Endodermal cell (in vitro differentiated cells): ENCODE results near the gene INHA. TPM values are rescaled to one million over a fixed set of nuclear protein-coding genes. Genes with fewer than 3 reads are reported as not detected.

Source experiments
- DNase-seq: peaks from one replicate; pipeline ENCODE4 v3.0.0-alpha.2; 2017
- H3K27ac ChIP-seq: 2 replicates; pipeline ENCODE4 v1.5.1; 2013; ENCODE audit warnings: mild to moderate bottlenecking, low read depth, low read length, moderate library complexity
- H3K27me3 ChIP-seq: 2 replicates; pipeline ENCODE4 v1.6.1; 2013; ENCODE audit warnings: mild to moderate bottlenecking, low read length, moderate library complexity; ENCODE audit not compliant: insufficient read depth, control insufficient read depth, poor library complexity, severe bottlenecking
- H3K36me3 ChIP-seq: 2 replicates; pipeline ENCODE4 v1.7.0; 2013; ENCODE audit warnings: mild to moderate bottlenecking, low read length, moderate library complexity; ENCODE audit not compliant: control insufficient read depth, insufficient read depth
- H3K4me1 ChIP-seq: one replicate; pipeline ENCODE4 v1.7.0; 2013; ENCODE audit warnings: low read length; ENCODE audit not compliant: control insufficient read depth, insufficient read depth
- H3K4me3 ChIP-seq: 2 replicates; pipeline ENCODE4 v1.5.1; 2013; ENCODE audit warnings: mild to moderate bottlenecking, low read length, moderate library complexity
- H3K9ac ChIP-seq: 2 replicates; pipeline ENCODE4 v1.6.1; 2013; ENCODE audit warnings: mild to moderate bottlenecking, low read length, moderate library complexity; ENCODE audit not compliant: poor library complexity, severe bottlenecking; ENCODE audit errors: extremely low read depth
- H3K9me3 ChIP-seq: 2 replicates; pipeline ENCODE4 v1.6.1; 2013; ENCODE audit warnings: mild to moderate bottlenecking, low read length, moderate library complexity; ENCODE audit not compliant: control insufficient read depth
- H3K27ac Mint-ChIP-seq: 2 replicates; pipeline ENCODE4 v1.8.0; 2020; ENCODE audit warnings: mixed read lengths
- H3K27me3 Mint-ChIP-seq: 2 replicates; pipeline ENCODE4 v1.8.0; 2021; ENCODE audit warnings: mild to moderate bottlenecking, mixed read lengths; ENCODE audit not compliant: insufficient read depth
- H3K36me3 Mint-ChIP-seq: 2 replicates; pipeline ENCODE4 v1.8.0; 2020; ENCODE audit warnings: low read depth, mixed read lengths
- H3K4me1 Mint-ChIP-seq: 2 replicates; pipeline ENCODE4 v1.8.0; 2020; ENCODE audit warnings: mixed read lengths
- H3K4me3 Mint-ChIP-seq: 2 replicates; pipeline ENCODE4 v1.8.0; 2020; ENCODE audit warnings: mild to moderate bottlenecking, moderate library complexity, mixed read lengths
- H3K9me3 Mint-ChIP-seq: 2 replicates; pipeline ENCODE4 v1.8.0; 2020; ENCODE audit warnings: mild to moderate bottlenecking, mixed read lengths
- CTCF ChIP-seq: fragments of 200-600 bp; sonication (generic); conservative IDR thresholded peaks from 2 replicates; pipeline ENCODE4 v1.5.0; 2021; ENCODE audit warnings: antibody characterized with exemption, mild to moderate bottlenecking
- WGBS, 2 experiments: methylation state at CpG; one replicate each; pipeline versions ENCODE4 v1.1.5 to v1.1.7; 2013; ENCODE audit warnings: missing lambda C conversion rate in 2 of 2, mixed read lengths in 1 of 2; ENCODE audit not compliant: insufficient coverage in 1 of 2, insufficient read length in 1 of 2; 5-methylcytosine and 5-hydroxymethylcytosine counted together
- total RNA-seq, 2 donors: library from RNA; stranded (reverse); fragmentation: NEBNext Ultra II Directional in 1 of 2; extraction: Animal tissue kit (Norgen Biotek cat#: 25700) in 1 of 2; gene quantifications; 2 replicates in 1 of 2; 3 replicates in 1 of 2; pipeline ENCODE4 v1.2.1, GENCODE V29; 2021

INHA gene
- total RNA-seq, 2 donors from 2014 or later = 0.48 to 1.5 TPM

DNA sequence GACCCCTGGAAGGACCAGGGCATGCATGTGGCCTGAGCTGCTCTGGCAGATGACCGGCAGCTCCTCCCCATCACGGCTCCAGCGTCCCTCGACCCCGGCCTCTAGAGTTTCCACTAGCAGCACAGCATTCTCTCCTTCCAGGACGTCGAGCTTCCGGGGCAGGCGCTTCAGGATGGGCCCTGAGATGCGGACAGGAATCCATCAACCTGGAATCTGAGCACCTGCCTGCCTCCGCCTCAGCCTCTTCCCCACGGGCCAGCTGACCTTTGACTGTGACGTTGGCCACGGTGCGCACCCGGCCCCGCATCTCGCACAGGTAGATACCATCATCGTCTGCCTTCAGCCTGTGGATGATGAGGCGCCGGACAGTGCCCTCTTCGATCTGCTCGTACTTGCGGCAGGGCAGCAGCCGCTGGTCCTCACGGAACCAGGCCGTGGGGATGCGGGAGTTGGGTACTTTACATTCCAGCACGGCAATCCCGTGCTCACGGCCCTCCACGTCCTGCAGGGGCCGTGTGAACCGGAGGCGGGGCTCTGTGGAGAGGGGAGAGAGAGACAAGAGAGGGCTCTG lies 4.2 kb upstream of the INHA start:
- no peaks in the 10 kb centered on the region for H3K9me3 Mint-ChIP-seq
- H3K4me1 Mint-ChIP-seq = peaks cover 31% of the 10 kb centered on the region
- H3K36me3 ChIP-seq = peaks cover 13% of the 10 kb centered on the region
- no peak overlapping the region for H3K27ac Mint-ChIP-seq
- no peak overlapping the region for H3K27ac ChIP-seq
- no peak overlapping the region for H3K4me3 ChIP-seq
- WGBS, 2 experiments = 92 to 95% methylated on average over 34 to 35 of the region's 35 CpGs
- H3K9me3 ChIP-seq = no peaks in the 10 kb centered on the region
- H3K4me1 ChIP-seq = no peaks in the 10 kb centered on the region
- DNase-seq = no peak
- H3K27me3 Mint-ChIP-seq = peaks cover 2% of the 10 kb centered on the region
- peaks cover 57% of the 10 kb centered on the region for H3K36me3 Mint-ChIP-seq
- no peak overlapping the region for H3K9ac ChIP-seq
- H3K27me3 ChIP-seq = no peaks in the 10 kb centered on the region
- no peak for TF ChIP-seq CTCF
- no peak overlapping the region for H3K4me3 Mint-ChIP-seq

DNA sequence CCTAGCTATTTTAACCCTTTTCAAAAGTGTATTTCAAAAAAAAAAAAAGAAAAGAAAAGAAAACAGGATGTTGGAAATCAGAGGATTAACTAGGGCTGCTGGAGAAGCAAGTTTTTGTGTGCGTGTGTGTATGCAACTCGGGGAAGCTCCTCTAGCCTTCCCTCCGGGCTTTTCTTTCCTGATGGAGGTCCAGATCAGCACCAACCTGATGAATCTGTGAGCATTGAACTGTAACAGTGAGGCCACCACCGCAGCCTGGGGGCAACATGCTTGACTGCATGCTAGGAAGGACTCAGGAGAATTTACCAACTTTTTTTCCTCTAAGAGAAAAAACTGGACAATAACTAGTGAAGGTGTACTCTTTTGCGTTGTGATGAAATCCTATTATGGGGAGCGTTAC lies 3.1 kb upstream of the INHA start:
- H3K27ac Mint-ChIP-seq = no peak overlapping the region
- peaks cover 25% of the 10 kb centered on the region for H3K4me1 Mint-ChIP-seq

DNA sequence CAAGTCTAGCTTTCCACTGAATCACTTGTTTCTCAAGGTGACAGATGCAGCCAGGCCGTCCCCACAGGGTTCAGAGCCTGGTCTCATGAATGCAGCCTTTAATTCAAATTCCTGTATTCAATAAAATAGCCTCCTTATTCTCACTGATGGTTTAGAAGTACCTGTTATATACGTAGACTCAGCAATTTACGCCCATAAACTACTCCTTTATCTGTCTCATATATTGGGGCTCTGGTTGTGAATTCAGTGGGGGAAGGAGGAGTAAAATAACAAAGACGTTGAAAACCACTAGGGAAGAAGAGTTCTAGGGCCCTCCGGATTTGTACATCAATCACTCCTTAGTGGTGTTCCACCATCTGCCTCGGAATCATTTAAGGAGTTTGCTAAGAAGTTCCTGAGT lies 2.5 kb upstream of the INHA start:
- Histone ChIP-seq H3K4me1 (no peaks in the 10 kb centered on the region), H3K4me3 (peak overlapping the region; percentile 73), H3K9me3 (no peaks in the 10 kb centered on the region), H3K27ac (no peak overlapping the region), H3K27me3 (no peaks in the 10 kb centered on the region), H3K36me3 (peaks cover 13% of the 10 kb centered on the region), H3K9ac (no peak overlapping the region)
- no peak overlapping the region for H3K27ac Mint-ChIP-seq
- peaks cover 25% of the 10 kb centered on the region for H3K4me1 Mint-ChIP-seq
- H3K9me3 Mint-ChIP-seq = no peaks in the 10 kb centered on the region
- TF ChIP-seq CTCF = no peak
- DNase-seq = no peak
- 69 to 87% methylated on average over 4 to 6 of the region's 6 CpGs for WGBS, 2 experiments
- peaks cover 44% of the 10 kb centered on the region for H3K36me3 Mint-ChIP-seq
- peaks cover 2% of the 10 kb centered on the region for H3K27me3 Mint-ChIP-seq
- peak overlapping the region; percentile 63 for H3K4me3 Mint-ChIP-seq

More for the DNA sequence above, 3.1 kb upstream of the INHA start:
- Histone ChIP-seq H3K4me1 (no peaks in the 10 kb centered on the region), H3K27ac (no peak overlapping the region), H3K27me3 (no peaks in the 10 kb centered on the region), H3K36me3 (peaks cover 13% of the 10 kb centered on the region), H3K9ac (no peak overlapping the region), H3K9me3 (no peaks in the 10 kb centered on the region), H3K4me3 (no peak overlapping the region)
- H3K36me3 Mint-ChIP-seq = peaks cover 49% of the 10 kb centered on the region
- TF ChIP-seq CTCF = no peak
- H3K4me3 Mint-ChIP-seq = peak overlapping the region; percentile 63
- 90 to 98% methylated on average over 5 to 6 of the region's 6 CpGs for WGBS, 2 experiments
- H3K27me3 Mint-ChIP-seq = peaks cover 2% of the 10 kb centered on the region
- DNase-seq = peak; percentile 44
- H3K9me3 Mint-ChIP-seq = no peaks in the 10 kb centered on the region
